NCI-H2227 (cell line): ENCODE results near the gene TMEM19.

ENCODE experiments used
- DNase-seq: peaks from one replicate; lab custom pipeline; 2025; ENCODE audit not compliant: unreplicated experiment; lab: John Stamatoyannopoulos, UW

Gene TMEM19

DNA sequence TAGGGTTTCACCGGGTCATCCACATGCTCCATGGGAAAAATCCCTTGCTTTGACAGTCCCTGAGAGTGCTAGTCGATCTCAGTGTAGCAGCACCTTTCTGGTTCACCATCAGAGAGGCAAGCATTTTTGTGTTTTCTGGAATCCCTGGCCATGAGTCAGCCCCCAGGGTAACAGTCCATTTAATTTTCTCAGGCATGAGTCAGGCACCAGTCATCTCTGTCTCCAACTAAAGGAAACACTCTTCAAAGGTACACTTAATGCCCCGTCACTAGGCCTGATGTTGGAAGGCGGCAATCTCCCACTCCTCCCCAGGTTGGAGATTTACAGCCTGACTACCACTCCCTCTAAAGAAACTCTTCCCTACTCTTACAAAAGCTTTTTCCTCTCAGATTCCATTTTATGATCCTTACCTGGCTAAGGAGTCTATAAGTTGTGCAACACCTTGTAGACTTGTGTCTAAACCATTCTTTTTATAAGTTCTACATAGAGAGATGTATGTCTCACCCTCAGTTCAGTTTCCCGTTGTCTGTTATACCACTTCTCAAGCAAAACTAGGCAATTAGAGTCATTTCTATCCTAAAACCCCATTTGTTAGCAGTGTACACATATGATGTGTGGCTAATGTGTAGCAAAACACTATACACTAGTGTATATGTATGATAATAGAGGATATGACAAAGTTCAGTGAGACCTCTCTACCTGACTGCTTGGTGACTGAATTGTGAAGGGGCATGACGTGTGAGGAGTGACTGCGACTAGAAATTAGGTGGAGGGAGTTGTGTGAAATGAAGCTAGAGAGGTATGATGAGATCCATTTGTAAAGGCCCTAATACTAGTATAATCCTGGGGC, 24.6 kb downstream of the TMEM19 start:
- DNase-seq = no peak

- no peak for DNase-seq
These were observed 32.7 kb downstream of the TMEM19 start for GRCh38 chr12:71718611-71719010.

DNA sequence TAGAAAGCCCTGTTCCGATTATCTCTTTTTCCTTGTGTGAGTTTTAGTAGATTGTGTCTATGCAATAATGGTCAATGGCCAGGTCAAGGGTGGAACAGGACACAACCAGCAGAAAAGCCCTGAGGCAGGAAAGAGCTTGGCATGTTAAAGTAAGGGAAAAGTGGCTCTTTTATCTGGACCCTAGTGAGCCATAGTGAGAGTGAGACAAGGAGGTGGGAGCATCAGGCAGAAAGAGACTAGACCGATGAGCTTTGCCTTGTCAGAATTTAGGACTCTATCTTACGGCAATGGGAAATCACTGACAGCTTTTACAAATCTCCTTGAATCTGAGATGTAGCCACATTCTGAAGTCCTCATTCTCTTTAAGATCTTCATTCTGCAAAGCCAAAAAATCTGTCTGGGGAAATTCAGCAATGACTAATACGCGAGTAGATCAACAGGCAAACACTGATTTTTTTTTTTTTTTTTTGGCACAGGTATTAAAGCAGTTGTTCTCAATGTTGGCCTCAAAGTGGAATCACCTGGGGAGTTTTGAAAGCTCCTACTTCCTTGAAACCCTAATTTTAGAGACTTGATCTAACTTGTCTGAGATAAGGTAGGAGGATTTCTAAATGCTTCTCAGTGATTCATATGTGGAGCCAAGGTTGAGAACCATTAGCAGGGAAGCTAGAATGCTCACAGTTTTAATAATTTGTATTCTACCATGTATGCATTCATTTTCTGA, 33.9 kb downstream of the TMEM19 start:
- DNase-seq = no peak

GRCh38 chr12:71721783-71722505, 36.1 kb downstream of the TMEM19 start:
- no peak for DNase-seq

DNA sequence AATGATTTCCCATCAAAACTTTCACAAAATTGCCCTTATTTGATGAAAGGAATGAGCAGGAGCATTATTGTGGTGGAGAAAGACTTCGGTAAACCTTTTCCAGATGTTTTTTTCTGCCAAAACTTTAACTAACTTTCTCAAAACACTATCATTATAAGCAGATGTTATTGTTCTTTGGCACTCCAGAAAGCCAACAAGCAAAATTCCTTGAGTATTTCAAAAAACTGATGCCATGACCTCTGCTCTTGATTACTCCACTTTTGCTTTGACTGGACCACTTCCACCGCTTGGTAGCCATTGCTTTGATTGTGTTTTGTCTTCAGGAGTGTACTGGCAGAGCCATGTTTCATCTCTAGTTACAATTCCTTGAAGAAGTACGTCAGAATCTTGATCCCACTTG, 39.1 kb downstream of the TMEM19 start:
- DNase-seq = no peak

DNA sequence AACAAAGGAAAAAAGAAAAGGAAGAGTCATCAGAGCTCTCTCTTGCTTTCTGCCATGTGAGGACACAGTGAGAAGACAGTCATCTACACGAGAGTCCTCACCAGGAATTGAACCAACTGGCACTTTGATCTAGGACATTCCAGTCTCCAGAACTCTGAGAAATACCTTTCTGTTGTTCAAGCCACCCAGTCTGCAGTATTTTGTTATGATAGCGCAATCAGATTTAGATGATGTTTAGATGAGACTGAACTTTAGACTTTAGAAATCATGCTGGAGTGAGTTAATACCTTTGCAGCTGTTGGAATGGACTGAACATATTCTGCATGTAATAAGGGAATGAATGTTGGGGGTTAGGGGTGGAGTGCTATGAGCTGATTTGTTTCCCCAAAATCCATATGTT, 40.7 kb downstream of the TMEM19 start:
- DNase-seq = no peak

DNA sequence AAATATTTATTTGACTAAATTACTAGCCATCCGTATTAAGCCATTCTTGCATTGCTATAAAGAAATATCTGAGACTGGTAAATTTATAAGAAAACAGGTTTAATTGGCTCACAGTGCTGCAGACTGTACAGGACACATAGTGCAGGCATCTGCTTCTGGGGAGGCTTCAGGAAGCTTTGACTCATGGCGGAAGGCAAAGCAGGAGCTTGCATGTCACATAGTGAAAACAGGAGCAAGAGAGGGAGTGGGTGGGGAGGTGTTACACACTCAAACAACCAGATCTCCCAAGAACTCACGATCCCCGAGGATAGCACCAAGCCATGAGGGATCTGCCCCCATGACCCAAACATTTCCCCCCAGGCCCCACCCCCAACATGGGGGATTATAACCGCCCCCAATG, 42.1 kb downstream of the TMEM19 start:
- DNase-seq = no peak

DNA sequence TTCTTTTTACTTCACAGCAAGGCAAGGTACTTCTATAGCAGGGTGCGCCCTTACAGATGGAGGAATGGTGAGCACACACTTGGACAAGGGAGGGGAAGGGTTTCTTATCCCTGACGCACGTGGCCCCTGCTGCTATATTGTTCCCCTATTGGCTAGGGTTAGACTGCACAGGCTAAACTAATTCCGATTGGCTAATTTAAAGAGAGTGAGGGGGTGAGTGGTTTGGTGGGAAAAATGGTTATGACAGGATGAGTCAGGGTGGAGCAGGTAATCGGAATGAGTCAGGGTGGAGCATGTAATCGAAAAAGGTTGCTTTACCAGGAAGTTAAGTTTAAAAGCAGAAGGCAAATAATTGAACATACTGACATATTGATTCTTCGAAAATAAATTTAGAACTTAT, 45.1 kb downstream of the TMEM19 start:
- DNase-seq = no peak

DNA sequence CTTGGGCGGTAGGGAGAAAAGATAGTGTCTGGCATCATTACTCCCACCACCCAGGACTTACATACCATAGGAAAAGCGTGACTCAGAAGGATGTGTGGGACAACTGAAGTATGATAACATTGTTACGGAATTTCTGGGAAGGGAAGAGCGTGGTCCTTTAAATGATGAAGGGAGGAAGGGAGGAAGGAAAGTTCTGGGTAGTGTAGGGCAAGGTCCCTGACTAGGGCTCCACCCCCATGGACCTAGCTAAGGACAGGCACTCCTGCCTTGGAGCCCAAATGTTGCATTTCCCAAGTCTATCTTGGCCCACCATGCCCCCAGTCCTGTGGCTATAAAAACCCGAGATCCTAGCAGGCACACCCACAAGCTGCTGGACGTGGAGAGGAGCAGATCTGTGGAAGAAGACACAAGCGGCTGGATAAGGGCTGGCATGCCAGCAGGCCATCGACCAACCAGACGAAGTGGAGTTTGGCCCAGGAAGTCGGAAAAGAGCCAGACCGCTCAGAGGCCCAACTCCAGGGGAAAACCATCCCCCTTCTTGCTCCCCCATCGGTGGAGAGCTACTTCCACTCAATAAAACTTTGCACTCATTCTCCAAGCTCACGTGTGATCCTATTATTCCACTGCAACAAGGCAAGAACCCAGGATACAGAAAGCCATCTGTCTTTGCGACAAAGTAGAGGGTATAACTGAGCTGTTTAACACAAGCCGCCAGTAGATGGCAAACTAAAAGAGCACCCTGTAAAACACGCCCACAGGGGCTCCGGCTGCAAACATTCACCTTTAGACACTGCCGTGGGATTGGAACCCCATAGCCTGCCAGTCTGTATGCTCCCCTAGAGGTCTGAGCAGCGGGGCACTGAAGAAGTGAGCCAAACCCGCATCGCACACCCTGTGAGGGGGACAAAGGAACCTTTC, 45.8 kb downstream of the TMEM19 start:
- no peak for DNase-seq

DNA sequence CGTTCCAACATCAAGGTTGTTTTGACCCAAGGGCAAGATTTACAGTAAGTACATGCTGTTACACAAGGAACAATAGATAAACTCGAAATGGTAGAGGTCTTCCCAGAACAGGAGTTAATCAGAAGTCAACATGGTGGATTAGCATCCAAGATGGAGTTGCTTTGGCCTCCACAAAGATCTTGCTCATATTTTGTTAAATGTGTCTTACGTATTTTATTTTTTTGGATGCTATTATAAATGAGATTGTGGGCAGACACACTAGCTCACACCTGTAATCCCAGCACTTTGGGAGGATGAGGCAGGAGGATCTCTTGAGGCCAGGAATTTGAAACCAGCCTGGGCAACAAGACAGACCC, 46.5 kb downstream of the TMEM19 start:
- DNase-seq = no peak

- DNase-seq = no peak
These were observed 51.3 kb downstream of the TMEM19 start for GRCh38 chr12:71737197-71737596.

GRCh38 chr12:71742998-71743397, 57.1 kb downstream of the TMEM19 start:
- DNase-seq = no peak

- no peak for DNase-seq
These were observed 58.8 kb downstream of the TMEM19 start for GRCh38 chr12:71744522-71745300.

DNA sequence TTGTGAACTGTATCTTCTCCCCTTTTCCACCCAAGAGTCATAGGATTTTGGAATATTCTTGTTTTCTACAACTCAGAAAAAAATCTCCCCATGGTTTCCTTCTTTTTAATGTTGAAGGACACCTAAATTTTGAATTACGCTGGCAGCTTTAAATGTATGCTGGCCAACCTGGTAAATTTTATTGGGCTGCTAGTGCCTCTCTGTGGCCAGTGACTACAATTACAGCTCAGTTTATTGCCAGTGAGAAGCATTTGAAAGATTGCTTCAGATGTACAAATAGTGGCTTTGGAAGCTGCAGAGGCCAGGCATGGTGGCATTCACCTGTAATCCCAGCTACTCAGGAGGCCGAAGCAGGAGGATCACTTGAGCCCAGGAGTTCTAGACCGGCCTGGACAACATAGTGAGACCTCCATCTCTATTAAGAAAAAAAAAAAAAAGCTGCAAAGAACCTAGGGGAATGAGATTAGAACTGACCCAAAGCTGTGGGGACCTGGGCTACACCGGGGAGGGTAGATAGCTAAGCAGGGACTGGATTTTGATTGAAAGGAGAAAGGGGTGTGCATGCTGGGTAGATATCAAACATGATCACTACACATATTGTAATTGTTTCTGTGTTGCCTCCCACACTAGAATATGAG, 61.2 kb downstream of the TMEM19 start:
- peak; percentile 67 for DNase-seq

GRCh38 chr12:71748081-71748850, 62.4 kb downstream of the TMEM19 start:
- DNase-seq = no peak

DNA sequence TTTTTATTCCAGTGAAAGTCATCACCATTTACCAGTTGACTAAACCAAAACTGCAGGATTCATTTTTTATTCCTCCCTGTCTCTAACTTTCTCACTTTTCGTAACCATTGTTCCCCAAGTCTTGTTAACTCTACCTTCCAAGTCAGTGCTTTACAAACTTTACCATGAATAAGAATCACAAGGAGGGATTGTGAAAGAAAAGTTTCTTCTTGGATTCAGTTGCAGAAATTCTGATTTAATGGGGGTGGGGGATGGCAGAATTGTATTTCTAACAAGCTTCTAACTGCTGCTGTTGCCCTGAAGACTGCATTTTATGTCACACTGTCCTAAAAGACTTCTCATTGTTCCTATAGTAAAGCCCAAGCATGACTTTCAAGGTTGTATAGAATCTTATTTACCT, 63.8 kb downstream of the TMEM19 start:
- DNase-seq = no peak

GRCh38 chr12:71752891-71753290, 67.0 kb downstream of the TMEM19 start:
- no peak for DNase-seq
